BLaER1 treated with 17β-estradiol and CSF1 and Interleukin-3, amounts not matched to agents 10 nM and 100 nM (cell line): ENCODE results near the gene CFAP73.
"Not testable (repeated sequence)": the region's sequence is repeated elsewhere in the genome, so short reads cannot be mapped to it uniquely, and the experiment has no call there.

Experiments used
- H3K27ac ChIP-seq, 11 experiments: shearing (Covaris generic); formaldehyde crosslinking; 2 replicates each; pipeline ENCODE4 v1.8.1; 2022
- H3K27me3 ChIP-seq, 11 experiments: shearing (Covaris generic); formaldehyde crosslinking; 2 replicates each; pipeline ENCODE4 v1.8.1; 2022
- H3K36me3 ChIP-seq, 11 experiments: shearing (Covaris generic); formaldehyde crosslinking; 2 replicates each; pipeline ENCODE4 v1.8.1; 2022
- H3K4me1 ChIP-seq, 10 experiments: shearing (Covaris generic); formaldehyde crosslinking; 2 replicates each; pipeline ENCODE4 v1.8.1; 2022
- H3K4me2 ChIP-seq, 11 experiments: shearing (Covaris generic); formaldehyde crosslinking; 2 replicates each; pipeline ENCODE4 v1.8.1; 2022
- H3K4me3 ChIP-seq, 10 experiments: shearing (Covaris generic); formaldehyde crosslinking; 2 replicates each; pipeline ENCODE4 v1.8.1; 2022
- H3K9ac ChIP-seq, 11 experiments: shearing (Covaris generic); formaldehyde crosslinking; 2 replicates each; pipeline ENCODE4 v1.8.1; 2022
- H3K9me3 ChIP-seq, 11 experiments: shearing (Covaris generic); formaldehyde crosslinking; replicated peaks in 1 of 11; 2 replicates each; pipeline ENCODE4 v1.8.1; 2022
- H4K20me1 ChIP-seq, 11 experiments: shearing (Covaris generic); formaldehyde crosslinking; 2 replicates each; pipeline ENCODE4 v1.8.1; 2022
- Cebpa-rat ChIP-seq, 11 experiments: shearing (Covaris generic); IDR thresholded peaks; 2 replicates each; pipeline ENCODE4 v1.8.1; 2022

The CFAP73 gene

DNA sequence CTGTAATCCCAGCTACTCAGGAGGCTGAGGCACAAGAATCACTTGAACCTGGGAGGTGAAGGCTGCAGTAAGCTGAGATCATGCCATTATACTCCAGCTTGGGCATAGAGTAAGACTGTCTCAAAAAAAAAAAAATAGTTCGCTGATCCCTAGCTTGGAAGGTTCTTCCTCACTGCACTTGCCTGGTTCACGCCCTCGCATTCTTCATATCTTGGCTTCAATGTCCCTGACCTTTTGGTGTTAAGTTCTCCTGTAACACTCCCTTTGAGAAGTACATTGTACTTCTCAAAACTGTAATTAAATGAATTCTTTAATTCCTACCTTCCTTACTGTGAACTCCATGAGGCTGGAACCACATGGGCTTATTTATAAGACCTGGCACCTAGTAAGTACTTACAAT, 55.3 kb downstream of the CFAP73 start:
- H3K27ac ChIP-seq, result peak overlapping the region in 5 of 11 experiments; percentile 0 to 73 (median 60); a peak in 8 of 22 replicates
- no peak overlapping the region for H3K4me3 ChIP-seq
- no peaks in the 10 kb centered on the region for H3K9me3 ChIP-seq
- H4K20me1 ChIP-seq, result peaks cover 0 to 29% (median 16%) of the 10 kb centered on the region in 11 experiments; a peak in 11 of 22 replicates
- no peaks in the 10 kb centered on the region for H3K36me3 ChIP-seq
- peak overlapping the region in 9 of 11 experiments; percentile 4 to 98 (median 33); a peak in 13 of 22 replicates for H3K4me2 ChIP-seq
- peaks cover 0 to 82% (median 60%) of the 10 kb centered on the region in 11 experiments; a peak in 19 of 22 replicates for H3K27me3 ChIP-seq
- peak overlapping the region in 4 of 11 experiments; percentile 22 to 57 (median 50); a peak in 4 of 22 replicates for H3K9ac ChIP-seq
- H3K4me1 ChIP-seq, result peaks cover 32 to 95% (median 47%) of the 10 kb centered on the region in 10 experiments
- TF ChIP-seq Cebpa-rat (IDR thresholded peaks at IDR 0.05), result no peak

GRCh38 chr12:113206802-113207201, 57.3 kb downstream of the CFAP73 start:
- Histone ChIP-seq H3K27ac (peak overlapping the region in 7 of 11 experiments; percentile 79 to 94 (median 90); a peak in 13 of 22 replicates), H3K27me3 (peaks cover 11 to 85% (median 76%) of the 10 kb centered on the region in 11 experiments), H3K4me2 (peak overlapping the region; percentile 75 to 98 (median 92)), H3K9ac (peak overlapping the region in 2 of 11 experiments; percentile 2 to 82; a peak in 1 of 22 replicates), H3K4me1 (peaks cover 38 to 95% (median 60%) of the 10 kb centered on the region in 10 experiments), H4K20me1 (peaks cover 0 to 25% (median 16%) of the 10 kb centered on the region in 11 experiments; a peak in 11 of 22 replicates)
- H3K4me3 ChIP-seq, H3K36me3 ChIP-seq, H3K9me3 ChIP-seq: not testable (repeated sequence)

DNA sequence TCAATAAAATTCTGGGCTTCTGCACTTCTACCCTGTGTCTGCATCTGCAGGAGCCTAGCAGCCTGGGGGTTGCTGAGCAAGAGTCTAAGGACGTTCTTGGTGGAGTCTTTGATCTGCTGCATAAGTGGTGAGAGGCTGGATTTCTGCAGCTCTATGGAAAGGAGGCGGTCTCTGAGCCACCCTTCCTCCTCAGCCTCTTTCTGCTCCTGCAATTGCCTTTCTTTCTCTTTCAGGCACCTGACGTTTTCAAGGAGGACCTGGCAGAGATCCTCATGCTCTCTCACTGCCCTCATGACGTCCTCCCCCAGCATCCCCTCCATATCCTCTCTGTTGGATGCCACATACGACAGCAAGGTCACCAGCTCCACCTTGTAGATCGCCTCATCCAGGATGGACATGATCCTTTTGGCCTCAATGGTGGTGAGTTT, 58.1 kb downstream of the CFAP73 start:
- Histone ChIP-seq H4K20me1 (peaks cover 0 to 23% (median 16%) of the 10 kb centered on the region in 11 experiments; a peak in 10 of 22 replicates), H3K4me3 (peak overlapping the region in 7 of 10 experiments; percentile 3 to 31 (median 6); a peak in 6 of 20 replicates), H3K9ac (peak overlapping the region; percentile 29 to 82 (median 73); a peak in 21 of 22 replicates), H3K36me3 (peaks cover 0 to 9% (median 0%) of the 10 kb centered on the region in 11 experiments; a peak in 1 of 22 replicates), H3K9me3 (peaks cover 0 to 13% (median 0%) of the 10 kb centered on the region in 11 experiments; a peak in 2 of 22 replicates), H3K4me1 (peaks cover 38 to 96% (median 60%) of the 10 kb centered on the region in 10 experiments), H3K27ac (peak overlapping the region; percentile 64 to 94 (median 84)), H3K27me3 (peaks cover 20 to 85% (median 76%) of the 10 kb centered on the region in 11 experiments), H3K4me2 (peak overlapping the region; percentile 75 to 98 (median 92))
- no peak for TF ChIP-seq Cebpa-rat (IDR thresholded peaks at IDR 0.05)

GRCh38 chr12:113208041-113208934, 58.8 kb downstream of the CFAP73 start:
- Histone ChIP-seq H3K9me3 (peaks cover 0 to 13% (median 0%) of the 10 kb centered on the region in 11 experiments; a peak in 2 of 22 replicates), H3K27me3 (peaks cover 26 to 86% (median 79%) of the 10 kb centered on the region in 11 experiments), H3K4me2 (peak overlapping the region; percentile 75 to 98 (median 92)), H3K9ac (peak overlapping the region; percentile 29 to 82 (median 73)), H3K4me3 (peak overlapping the region in 8 of 10 experiments; percentile 6 to 48 (median 24); a peak in 11 of 20 replicates), H3K4me1 (peaks cover 38 to 97% (median 60%) of the 10 kb centered on the region in 10 experiments), H3K27ac (peak overlapping the region; percentile 64 to 94 (median 84)), H3K36me3 (peaks cover 0 to 9% (median 0%) of the 10 kb centered on the region in 11 experiments; a peak in 1 of 22 replicates), H4K20me1 (peaks cover 0 to 23% (median 16%) of the 10 kb centered on the region in 11 experiments; a peak in 10 of 22 replicates)
- TF ChIP-seq Cebpa-rat (IDR thresholded peaks at IDR 0.05), result peak in 3 of 11 experiments; percentile 13 to 48 (median 22); a peak in 5 of 22 replicates
